Keratinocyte (primary cell): ENCODE results near the gene RBMS3.

ENCODE experiments used
- CTCF ChIP-seq, 3 experiments: IDR thresholded peaks in 1 of 3; conservative IDR thresholded peaks in 1 of 3; optimal IDR thresholded peaks in 1 of 3; 2 replicates in 2 of 3; 3 replicates in 1 of 3; pipeline versions ENCODE3 to v1.5.1; 2011; ENCODE audit warnings: low read length in 3 of 3, mild to moderate bottlenecking in 3 of 3, moderate library complexity in 2 of 3, control low read depth in 1 of 3, inconsistent platforms in 1 of 3; ENCODE audit not compliant: insufficient read depth in 2 of 3; ENCODE audit errors: extremely low read depth in 1 of 3
- EZH2 ChIP-seq: IDR thresholded peaks from one replicate; pipeline ENCODE4 v1.6.1; 2012; ENCODE audit warnings: inconsistent platforms, mild to moderate bottlenecking, low read length, moderate library complexity

- TF ChIP-seq CTCF (optimal IDR thresholded peaks at IDR 0.05 in 1 of 3, IDR thresholded peaks at IDR 0.05 in 1 of 3, conservative IDR thresholded peaks at IDR 0.05 in 1 of 3; ENCODE audit: extremely low read depth in 1 of 3, insufficient read depth in 2 of 3, low read length in 3 of 3), result no peak
- TF ChIP-seq EZH2, result no peak
Observed at GRCh38 chr3:29261119-29261518, 19.8 kb upstream of the RBMS3 start.
